NCI-H446 (cell line): ENCODE results near the gene DTD1.
A peak's percentile ranks its signal among the peaks of the same experiment; 100 is the strongest.

ENCODE experiments used
- DNase-seq, 2 experiments: peaks; one replicate each; lab custom pipeline; 2025; lab: John Stamatoyannopoulos, UW

The DTD1 gene, protein sequence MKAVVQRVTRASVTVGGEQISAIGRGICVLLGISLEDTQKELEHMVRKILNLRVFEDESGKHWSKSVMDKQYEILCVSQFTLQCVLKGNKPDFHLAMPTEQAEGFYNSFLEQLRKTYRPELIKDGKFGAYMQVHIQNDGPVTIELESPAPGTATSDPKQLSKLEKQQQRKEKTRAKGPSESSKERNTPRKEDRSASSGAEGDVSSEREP

DNA sequence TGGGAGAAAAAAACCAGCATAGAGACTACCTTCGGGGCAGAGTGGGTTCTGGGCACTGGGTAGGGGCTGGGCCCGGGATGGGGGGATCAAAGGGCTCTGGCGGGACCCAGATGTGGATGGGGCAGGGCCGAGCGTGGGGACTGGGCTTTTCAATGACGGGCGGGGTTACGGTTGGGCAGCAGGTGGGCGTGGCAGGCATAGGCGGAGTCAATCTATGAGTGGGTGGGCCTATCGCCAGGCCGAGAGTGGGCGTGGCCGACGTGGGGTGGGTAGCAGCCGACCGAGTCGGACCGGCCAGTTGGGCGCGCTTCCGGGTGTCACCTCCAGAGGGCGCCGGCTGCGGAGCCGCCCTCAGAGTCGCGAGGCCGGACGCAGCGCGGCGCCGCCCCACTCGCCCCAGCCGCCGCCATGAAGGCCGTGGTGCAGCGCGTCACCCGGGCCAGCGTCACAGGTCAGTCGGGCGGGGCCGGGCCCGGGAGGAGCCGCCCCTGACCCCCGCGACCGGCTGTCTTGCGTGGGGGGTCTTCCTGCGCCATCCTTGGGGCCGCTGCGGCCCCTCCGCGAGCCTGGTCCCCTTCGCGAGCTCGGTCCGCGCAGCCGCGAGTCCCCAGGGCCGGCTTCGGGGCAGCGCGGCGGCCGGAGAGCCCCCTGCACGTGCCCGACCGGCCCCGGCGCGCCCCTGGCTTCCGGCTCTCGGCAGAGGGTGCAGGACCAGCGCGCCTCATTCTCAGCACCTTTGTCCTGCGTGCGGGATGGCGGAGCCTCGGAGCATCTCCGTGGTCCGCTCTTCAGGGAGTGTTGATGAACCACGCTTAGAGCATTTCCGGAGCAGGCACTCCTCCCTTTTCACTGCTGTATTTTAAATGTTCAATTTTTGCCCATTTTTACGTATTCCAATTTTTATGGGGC lies at the start of gene DTD1:
DTD1 (plus strand) TSS at position 390 of the 909 bp plus-strand sequence; CDS start at position 409, 19 bp downstream.
- peak; percentile 75 to 96 for DNase-seq

DNA sequence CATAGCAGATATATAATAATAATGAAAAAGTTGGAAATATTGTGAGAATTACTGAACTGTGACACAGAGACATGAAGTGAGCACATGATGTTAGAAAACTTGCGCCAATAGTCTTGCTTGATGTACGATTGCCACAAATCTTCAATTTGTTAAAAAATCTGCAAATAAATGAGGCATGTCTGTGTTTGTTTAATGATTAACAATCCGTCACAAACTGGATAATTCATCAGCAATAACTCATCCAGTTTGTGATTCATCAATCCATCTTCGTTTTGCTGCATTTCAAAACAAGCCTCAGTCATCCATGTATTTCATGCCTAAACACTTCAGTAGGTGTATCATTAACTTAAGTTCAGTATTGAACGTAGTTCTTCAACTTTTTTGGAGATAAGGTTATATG lies 46.1 kb upstream of the DTD1 start:
- DNase-seq: no peak

DNA sequence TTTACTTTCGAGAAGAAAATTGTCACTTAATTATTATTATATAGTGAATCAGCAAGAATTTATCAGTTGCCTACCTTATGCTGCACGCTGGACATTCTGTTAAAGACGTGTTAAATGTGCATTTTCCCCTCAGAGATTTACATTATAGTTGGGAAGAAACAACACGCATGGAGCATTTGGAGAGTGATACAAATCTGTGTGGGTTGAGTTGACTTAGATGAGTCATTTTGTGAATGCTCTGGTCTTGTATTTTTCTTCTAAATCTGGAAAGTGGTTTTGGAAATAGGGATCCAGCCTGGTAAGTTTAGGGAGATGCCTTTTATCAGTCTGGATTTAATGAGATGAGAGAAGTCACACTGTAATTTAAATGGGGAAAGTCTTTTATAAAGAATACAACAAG lies 44.6 kb upstream of the DTD1 start:
- DNase-seq: no peak

DNA sequence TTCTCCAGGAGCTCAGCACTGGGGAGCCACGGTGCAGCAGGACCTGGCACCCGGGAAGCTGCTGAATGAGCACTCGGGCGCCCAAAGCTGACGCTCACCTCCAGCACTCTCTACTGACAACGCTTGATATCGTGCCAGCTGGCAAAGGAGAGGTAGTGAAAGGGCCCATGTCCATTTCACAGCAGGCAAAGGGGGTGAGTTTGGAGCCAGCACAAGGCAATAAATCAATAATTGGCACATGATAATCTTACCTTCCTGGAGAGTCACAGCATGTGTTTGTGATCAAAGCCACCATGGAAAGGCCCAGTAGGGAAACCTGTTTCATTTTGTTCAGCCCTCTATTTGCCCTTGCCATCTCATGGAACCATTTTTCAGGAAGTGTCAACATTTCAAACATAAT lies 43.9 kb upstream of the DTD1 start:
- DNase-seq: peak; percentile 78 to 89

DNA sequence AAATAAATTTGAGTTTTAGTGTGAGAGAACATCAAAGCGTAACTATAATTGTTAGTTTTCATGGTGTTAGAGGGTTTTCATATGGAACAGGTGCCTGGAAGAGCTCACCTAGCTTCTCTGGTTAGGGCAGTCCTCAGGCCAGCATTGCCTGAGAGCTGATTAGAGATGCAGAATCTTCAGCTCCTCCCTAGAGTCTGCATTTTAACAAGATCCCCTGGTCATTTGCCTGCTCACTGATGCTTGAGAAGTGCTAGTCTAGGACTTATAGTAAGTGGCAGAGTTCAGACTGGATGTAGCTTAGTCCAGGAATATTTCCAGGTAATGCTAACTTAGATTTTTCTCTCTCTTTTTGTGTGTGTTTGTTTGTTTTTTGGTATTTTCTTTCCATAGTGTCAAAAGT lies 42.3 kb upstream of the DTD1 start:
- no peak for DNase-seq

DNA sequence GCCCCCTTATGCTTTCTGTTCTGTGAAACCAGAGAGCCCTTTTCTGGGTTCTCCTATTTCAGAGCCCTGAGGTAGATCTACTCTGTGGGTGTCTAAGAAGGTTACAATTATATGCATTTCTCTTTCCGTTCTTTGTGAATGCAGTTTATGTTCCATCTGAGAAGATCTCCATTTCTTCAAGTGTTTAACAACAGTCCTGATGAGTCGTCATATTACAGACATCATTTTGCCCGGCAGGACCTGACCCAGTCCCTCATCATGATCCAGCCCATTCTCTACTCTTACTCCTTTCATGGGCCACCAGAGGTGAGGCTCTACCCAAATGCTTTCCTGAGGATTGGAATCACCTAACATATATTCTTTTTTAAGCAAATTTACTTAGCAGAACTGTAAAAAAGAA lies 39.4 kb upstream of the DTD1 start:
- DNase-seq: no peak

DNA sequence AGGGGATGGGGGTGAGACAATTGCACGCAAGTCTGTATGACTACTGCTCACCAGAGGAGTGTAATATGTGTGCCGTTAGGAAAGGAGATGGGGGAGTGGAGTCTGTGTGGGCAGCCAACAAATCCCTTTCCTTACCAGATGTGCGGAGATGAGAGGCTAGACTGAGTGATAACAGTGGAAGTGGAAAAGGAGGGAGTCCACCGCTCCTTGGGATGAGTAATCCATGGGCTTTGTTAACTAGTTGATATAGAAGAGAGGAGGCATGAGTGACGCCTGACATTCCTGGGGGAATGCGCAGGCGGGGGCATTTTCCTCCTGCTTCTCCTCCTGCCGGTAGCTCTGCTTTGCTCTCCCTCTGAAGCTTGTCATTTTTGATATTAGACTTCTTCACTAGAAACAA lies 34.1 kb upstream of the DTD1 start:
- DNase-seq: no peak

DNA sequence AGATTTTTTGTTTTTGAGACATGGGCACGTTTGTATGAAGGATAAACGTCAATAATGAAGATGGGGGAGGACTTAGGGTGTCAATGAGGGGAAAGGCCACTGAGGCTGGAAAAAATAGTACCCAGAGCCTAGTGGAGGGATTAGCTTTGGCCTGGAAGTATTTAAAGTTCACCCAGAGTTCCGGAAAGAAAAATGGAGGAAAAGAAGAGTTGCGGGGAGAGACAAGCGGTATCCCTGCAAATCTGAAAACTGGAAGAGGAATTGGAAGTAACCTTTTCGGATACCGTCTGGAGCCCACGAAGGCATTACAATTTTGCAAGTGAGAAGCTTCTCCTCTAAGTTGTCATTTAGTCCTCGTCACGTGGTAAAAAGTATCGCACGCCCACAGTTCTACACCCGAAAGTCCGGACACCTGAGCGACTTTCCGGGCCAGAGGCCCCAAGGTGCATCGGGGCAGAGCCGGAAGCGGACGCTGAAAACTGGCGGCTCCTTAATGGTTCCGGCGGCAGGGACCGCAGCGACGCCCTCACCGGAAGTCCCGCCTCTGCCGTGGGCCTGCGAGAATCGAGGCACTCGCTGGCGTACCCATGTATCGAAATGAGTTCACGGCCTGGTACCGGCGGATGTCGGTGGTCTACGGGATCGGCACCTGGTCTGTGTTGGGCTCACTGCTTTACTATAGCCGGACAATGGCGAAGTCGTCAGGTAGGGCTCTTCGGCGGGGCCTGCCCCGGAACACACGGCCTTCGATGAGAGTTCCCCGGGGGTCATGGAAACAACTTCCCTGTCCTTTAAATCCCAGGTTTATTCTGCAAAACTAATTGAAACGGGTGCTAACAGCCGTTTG lies 20.7 kb upstream of the DTD1 start, which contains the start of gene SMIM26:
SMIM26 (plus strand) TSS at position 541 of the 847 bp plus-strand sequence; CDS start at position 588, 47 bp downstream.
- peak; percentile 80 to 93 for DNase-seq

DNA sequence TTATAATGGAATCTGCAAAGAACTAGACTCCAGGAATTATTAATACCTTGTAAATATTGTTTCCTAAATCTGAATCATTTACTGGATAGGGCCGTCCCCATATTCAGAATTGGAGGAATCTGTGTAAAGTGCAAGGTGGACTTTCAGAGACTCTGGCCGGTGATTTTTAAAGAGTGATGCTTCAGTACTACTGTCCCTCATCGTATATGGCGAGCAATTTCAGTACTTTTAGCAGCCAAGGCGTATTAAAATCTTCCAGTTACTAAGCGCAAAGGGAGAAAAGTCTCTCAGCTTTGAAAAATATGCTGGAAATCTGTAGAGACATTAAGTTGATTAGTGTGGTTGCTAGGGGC lies 20.1 kb upstream of the DTD1 start:
- no peak for DNase-seq

DNA sequence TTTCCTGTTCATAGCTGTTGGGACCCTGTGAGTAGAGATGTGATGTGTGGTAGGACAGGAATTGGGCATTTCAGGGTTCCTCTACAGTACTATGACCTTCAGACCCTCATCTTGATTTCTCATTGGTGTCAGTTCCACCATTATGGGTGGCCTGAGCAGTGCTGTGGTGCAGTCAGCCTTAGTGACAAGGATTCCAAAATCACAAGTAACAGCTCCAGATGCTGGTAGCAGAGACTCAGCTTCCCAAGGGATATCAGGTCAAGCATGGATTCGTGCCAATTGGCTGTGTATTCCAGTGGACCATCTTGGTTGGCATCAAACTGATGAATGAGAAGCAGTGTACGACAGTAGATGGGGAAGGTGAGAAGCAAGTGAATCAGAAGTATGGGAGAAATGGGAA lies 16.8 kb upstream of the DTD1 start:
- DNase-seq: no peak

DNA sequence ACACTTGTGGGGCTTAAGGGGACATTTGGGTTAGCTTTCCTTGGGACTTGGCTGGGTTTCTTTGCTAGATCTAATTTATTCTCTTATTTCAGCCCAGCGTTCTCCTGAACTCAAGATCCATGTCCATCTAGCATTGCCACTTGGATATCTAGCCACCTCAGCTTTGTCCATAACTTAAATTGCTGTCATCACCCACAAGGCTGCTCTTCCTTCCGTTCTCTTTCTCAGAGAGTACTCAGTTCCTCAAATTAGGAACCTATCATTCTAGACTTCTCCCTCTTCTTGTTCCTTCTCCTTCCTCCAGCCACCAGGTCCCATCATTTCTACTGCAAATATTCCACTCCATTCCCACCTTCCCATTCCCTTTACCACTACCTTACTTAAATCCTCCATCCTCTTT lies 16.3 kb upstream of the DTD1 start:
- DNase-seq: no peak

DNA sequence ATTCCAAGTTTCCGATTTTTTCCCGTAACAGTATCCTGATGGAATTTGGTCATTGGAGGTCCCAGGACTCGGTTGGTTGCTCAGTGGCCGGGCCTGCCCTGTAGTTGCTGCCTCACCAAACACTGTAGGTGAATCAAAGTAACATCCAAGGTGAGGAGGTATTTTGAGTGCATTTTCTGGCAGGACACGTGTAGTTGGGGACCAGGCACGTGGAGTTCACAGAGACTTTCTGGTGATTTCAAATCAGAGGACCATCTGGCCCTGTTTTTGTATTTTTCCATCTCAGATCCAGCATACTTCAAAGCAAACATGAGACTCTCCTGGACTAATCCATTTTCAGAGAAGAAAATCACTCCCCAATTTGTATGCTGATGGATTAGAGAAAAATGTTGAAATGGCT lies 9.9 kb upstream of the DTD1 start:
- DNase-seq: no peak

DNA sequence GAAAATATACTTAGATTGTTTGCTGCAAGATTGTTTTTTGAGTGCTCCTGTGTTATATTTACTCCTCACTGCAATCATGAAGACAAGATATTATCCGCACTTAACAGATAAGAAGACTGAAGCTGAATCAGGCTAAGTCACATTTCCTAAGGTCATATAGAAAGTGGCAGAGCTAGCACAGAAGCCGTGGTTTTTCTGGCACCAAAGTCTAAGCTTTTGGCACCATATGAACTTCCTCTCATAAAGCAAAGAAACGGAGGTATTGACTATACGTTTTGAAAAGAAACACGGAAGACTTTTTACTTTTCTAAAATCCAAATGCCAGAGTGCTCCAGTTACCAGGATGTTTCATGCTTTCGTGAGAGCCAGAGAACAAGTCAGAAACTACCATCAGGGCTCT lies 9.3 kb upstream of the DTD1 start:
- no peak for DNase-seq

DNA sequence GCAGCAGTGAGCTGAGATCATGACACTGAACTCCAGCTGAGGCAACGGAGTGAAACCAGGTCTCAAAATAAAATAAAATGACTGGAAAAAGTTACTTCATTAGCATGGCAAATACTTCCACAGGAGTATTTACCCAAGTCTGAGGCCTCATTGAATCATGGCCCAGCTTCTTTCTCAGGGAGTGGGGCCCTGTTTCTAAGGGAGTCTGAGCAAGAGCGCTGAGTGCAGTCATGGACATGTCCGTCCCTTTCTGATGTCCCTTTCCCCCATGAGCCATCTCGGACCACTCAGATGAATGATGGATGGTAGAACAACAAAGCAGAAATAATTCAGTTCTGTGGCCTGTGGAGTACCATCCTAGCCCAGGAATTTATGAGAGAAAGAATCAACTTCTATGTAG lies 7.8 kb upstream of the DTD1 start:
- no peak for DNase-seq

DNA sequence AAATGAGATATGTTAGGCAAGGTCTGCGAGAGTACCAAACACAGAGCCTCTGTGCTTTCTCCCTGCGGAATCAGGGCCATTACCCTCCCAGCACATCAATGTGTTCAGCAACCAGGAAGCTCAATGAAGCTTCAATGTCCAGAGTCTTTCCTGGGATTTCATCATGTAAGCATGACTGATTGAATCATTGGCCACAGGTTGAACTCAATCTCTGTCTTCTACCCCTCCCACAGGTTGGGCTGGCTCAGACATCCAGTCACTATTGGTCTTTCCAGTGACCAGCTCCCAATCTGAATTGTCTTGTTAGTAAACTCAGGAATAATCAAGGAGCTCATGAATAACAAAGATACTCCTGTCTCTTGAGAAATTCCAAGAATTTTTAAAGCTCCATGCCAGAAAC lies 2.7 kb upstream of the DTD1 start:
- no peak for DNase-seq

DNA sequence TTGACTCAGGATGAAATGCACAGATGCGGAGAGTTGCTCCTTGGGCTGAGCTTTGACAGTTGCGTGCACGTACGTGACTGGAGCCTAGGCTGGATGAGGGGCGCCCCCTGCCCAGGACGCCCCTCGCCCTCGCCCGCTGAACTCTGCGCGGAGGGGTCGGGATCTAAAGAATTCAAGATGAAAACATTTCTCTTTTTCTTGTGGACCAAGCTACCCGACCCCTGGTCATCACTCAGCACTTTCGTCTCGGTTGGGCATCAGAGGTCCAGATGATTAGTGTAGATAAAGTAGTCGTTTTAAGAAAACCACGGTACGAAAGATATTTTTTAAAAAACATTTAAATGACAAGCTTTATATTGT lies 700 bp downstream of the DTD1 start:
- no peak for DNase-seq

DNA sequence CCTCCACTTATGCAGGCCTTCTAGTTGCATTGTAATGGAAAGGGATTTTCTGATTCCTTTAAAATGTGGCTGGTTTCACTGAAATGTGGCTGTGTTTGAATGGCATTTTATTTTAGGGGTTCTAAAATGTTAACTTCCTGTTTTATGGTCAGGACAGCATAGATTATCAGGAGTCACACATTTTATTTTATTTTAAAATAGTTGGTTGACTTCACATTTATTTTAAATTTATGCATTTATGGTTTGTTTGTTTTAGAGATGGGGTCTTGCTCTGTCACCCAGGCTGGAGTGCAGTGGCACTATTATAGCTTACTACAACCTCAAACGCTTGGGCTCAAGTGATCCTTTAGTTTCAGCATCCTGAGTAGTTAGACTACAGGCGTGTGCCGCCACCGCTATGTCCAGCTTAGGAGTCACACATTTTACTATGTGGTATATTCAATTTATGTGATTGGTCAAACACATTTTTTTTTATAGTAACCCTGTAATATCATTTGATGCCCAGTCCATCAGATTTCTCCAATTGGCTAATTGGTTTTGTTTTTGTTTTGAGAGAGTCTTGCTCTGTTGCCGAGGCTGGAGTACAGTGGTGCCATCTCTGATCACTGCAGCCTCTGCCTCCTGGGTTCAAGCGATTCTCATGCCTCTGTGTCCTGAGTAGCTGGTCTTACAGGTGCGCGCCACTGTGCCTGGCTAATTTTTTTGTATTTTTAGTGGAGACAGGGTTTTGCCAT lies 2.3 kb downstream of the DTD1 start:
- no peak for DNase-seq

DNA sequence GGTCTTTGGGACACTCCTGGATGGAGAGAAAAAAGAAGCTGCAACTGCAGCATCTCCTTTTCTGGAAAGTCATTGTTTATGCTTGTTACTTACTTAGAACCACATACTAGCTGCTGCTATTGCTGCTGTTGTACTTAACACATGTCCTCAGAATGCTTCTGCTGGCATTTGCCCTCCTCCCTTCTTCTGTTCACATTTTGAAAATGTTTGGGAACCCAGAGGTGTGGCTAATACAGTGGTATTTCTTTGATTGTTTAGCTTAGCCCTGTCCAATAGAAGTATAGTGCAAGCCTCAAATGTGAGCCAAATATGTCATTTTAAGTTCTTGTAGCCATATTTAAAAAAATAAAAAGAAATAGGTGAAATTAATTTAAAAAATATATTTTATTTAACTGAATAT lies 8.4 kb downstream of the DTD1 start:
- DNase-seq: no peak

DNA sequence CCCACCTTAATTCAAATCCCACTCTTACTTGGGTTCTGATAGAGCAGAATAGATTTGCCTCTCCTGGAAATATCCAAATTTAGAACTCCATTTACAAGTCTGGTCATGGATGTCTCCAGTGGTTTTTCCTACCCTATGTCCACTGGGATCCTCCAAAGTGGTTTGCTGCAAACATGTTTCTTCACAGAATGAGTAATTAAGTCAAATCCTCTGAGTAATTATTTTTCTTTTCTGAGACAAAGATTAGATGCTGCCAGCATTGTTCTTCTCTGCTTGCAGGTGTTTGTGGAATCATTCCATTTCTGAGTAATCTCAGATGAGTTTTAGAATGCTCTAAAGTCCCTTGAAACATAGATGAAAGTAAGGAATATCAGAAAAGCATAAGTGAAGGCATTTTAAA lies 21.9 kb downstream of the DTD1 start:
- no peak for DNase-seq

DNA sequence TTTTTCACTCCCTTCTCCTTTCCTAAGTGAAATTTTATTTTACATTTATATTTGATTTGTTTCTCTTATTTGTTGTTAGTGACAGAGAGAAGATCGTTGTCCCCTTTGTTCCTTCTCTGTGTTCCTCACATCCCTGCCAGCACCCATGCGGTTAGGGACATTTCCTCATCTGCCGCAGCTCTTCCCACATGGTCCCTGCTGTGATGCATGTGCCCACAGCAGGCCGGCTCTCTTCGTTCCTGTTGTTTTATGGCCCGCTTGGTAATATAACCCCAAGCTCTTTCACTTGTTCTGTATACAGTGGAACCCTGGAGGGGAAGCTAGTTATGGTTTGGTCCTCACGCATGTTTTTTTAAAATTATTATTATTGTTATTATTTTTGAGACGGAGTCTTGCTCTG lies 23.6 kb downstream of the DTD1 start:
- no peak for DNase-seq

DNA sequence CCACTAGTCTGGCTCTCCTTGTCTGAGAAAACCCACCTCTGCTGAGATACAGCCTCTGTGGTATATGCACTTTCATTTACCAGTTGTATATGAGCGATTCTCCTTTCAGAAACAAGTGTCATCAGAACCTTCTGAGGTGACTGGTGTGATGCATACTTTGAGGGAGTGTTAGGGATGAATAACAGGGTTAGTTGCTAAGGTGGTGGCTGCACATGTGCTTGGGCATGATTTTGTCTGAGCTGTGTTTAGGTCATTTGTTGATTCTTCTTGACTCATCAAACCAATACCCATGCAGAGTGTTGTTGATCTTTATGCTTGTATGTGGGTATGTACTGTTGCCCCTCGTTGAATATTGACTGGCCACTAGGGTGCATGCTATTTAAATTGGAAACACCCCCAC lies 25.7 kb downstream of the DTD1 start:
- no peak for DNase-seq

DNA sequence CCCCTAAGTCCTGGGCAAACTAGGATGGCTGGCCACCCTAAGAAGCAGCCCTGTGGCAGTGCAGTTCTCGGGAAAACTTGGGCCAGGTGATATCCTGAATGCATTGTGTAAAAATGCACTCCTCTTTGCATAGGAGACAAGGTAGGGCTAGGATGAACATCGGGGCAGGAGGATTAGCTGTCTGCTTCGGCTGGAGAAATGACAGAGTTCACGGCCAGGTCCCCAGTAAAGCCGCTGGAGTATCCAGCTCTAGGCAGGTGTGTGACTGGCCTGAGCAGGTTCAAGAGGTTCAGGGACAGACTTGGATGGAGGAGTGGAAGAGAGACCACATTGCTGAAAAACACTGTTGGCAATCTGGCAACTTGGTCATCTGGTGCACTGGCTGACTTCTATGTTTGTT lies 26.4 kb downstream of the DTD1 start:
- DNase-seq: no peak
